ENCODE measurements around the gene MGAT5B.
"Not testable (repeated sequence)": the region's sequence is repeated elsewhere in the genome, so short reads cannot be mapped to it uniquely, and the experiment has no call there.

- TF ChIP-seq POLR2A (IDR thresholded peaks at IDR 0.05; ENCODE audit: low read depth, low read length); POLR2AphosphoS5 (IDR thresholded peaks at IDR 0.05; ENCODE audit: low read depth, low read length); TAF1 (IDR thresholded peaks at IDR 0.05; ENCODE audit: borderline replicate concordance, low read depth, low read length): not testable (repeated sequence)
Measured at GRCh38 chr17:76843068-76843467, 25.1 kb upstream of the MGAT5B start.

Measured in GM12892 (cell line).